ENCODE results near the gene SAMM50.

SAMM50 gene

DNA sequence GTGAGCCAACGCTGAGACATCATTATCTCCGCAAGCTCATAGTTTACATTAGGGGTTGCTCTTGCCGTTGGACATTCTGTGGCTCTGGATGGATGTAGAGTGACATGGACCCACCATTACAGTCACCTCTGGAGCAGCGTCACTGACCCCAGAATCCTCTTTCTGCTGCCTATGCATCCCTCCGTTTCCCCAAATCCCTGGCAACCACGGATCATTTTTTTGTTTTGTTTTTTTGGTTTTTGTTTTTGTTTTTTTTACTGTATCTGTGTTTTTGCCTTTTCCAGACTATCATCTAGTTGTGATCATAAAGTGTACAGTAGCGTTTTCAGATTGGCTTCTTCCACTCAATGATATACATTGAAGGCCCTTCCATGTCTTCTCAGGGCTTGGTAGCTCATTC, 72.8 kb downstream of the SAMM50 start:
- Histone ChIP-seq H2BK15ac (ENCODE audit: low read length) (no peak overlapping the region), H3K4ac (ENCODE audit: low read length) (no peak overlapping the region), H3K36me3 (replicated peaks in 1 of 2; ENCODE audit: control insufficient read depth in 2 of 2, insufficient read depth in 2 of 2, low read length in 2 of 2) (no peaks in the 10 kb centered on the region), H3K4me3 (ENCODE audit: low read length in 2 of 2) (no peak overlapping the region), H3K27ac (replicated peaks; ENCODE audit: low read length) (no peak overlapping the region), H3K79me1 (ENCODE audit: low read depth, low read length) (peaks cover 2% of the 10 kb centered on the region), H4K8ac (ENCODE audit: low read depth, low read length) (no peak overlapping the region), H3K9me3 (replicated peaks in 1 of 2; ENCODE audit: control insufficient read depth in 2 of 2, insufficient read depth in 1 of 2, low read depth in 1 of 2, low read length in 2 of 2) (peaks cover 0 to 4% of the 10 kb centered on the region in 2 donors), H2AK5ac (ENCODE audit: low read depth, low read length) (no peak overlapping the region), H3K18ac (ENCODE audit: low read length) (no peak overlapping the region), H2BK12ac (ENCODE audit: low read length) (no peak overlapping the region), H3K27me3 (ENCODE audit: control insufficient read depth in 3 of 3, insufficient read depth in 3 of 3, low read depth in 1 of 3, low read length in 3 of 3) (peaks cover 0 to 16% (median 0%) of the 10 kb centered on the region in 3 experiments), H2BK120ac (ENCODE audit: low read depth, low read length) (no peak overlapping the region), H2BK5ac (ENCODE audit: low read length) (no peak overlapping the region), H2AFZ (ENCODE audit: low read length) (no peak overlapping the region), H3K4me2 (ENCODE audit: insufficient read depth, low read length, poor library complexity, severe bottlenecking) (no peak overlapping the region), H3K23ac (ENCODE audit: low read depth, low read length, poor library complexity) (no peak overlapping the region), H3K9ac (ENCODE audit: low read depth, low read length, poor library complexity) (no peak overlapping the region), H4K91ac (ENCODE audit: low read depth, low read length, poor library complexity) (no peak overlapping the region), H3K14ac (ENCODE audit: low read length) (no peak overlapping the region), H3K4me1 (ENCODE audit: control insufficient read depth in 2 of 2, insufficient read depth in 1 of 2, low read depth in 1 of 2, low read length in 2 of 2) (peaks cover 0 to 5% of the 10 kb centered on the region in 2 donors)
- no peak for DNase-seq (ENCODE audit: low spot score)
- WGBS, 2 donors (ENCODE audit: extremely low coverage in 2 of 2, insufficient read length in 2 of 2, insufficient replicate concordance in 1 of 2): no CpG with 5 or more reads among the region's 7 CpGs

DNA sequence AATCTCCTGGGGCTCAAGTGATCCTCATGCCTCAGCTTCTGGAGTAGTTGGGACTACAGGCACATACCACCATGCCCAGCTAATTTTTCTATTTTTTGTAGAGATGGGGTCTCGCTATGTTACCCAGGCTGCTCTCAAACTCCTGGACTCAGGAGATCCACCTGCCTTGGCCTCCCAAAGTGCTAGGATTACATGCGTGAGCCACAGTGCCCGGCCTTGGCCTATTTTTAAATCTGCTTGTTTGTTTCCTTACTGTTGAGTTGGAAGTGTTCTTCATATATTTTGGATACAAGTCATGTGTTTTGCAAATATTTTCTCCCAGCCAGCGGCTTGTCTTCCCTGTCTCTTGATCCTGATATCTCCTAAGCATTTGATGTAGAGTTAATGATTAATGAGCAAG, 73.8 kb downstream of the SAMM50 start:
- no peak overlapping the region for H2AFZ ChIP-seq (ENCODE audit: low read length)
- peaks cover 0 to 3% of the 10 kb centered on the region in 2 donors for H3K4me1 ChIP-seq (ENCODE audit: control insufficient read depth in 2 of 2, insufficient read depth in 1 of 2, low read depth in 1 of 2, low read length in 2 of 2)
- H3K23ac ChIP-seq (ENCODE audit: low read depth, low read length, poor library complexity): no peak overlapping the region
- no peak overlapping the region for H3K4me3 ChIP-seq (ENCODE audit: low read length in 2 of 2)
- H3K14ac ChIP-seq (ENCODE audit: low read length): no peak overlapping the region
- no peak overlapping the region for H2BK120ac ChIP-seq (ENCODE audit: low read depth, low read length)
- peaks cover 0 to 13% (median 0%) of the 10 kb centered on the region in 3 experiments for H3K27me3 ChIP-seq (ENCODE audit: control insufficient read depth in 3 of 3, insufficient read depth in 3 of 3, low read depth in 1 of 3, low read length in 3 of 3)
- no peak overlapping the region for H3K18ac ChIP-seq (ENCODE audit: low read length)
- H3K9me3 ChIP-seq (replicated peaks in 1 of 2; ENCODE audit: control insufficient read depth in 2 of 2, insufficient read depth in 1 of 2, low read depth in 1 of 2, low read length in 2 of 2): peaks cover 0 to 4% of the 10 kb centered on the region in 2 donors
- no peak overlapping the region for H2BK5ac ChIP-seq (ENCODE audit: low read length)
- H3K27ac ChIP-seq (replicated peaks; ENCODE audit: low read length): no peak overlapping the region
- H3K9ac ChIP-seq (ENCODE audit: low read depth, low read length, poor library complexity): no peak overlapping the region
- H3K36me3 ChIP-seq (replicated peaks in 1 of 2; ENCODE audit: control insufficient read depth in 2 of 2, insufficient read depth in 2 of 2, low read length in 2 of 2): no peaks in the 10 kb centered on the region
- DNase-seq (ENCODE audit: low spot score): no peak
- no peak overlapping the region for H2AK5ac ChIP-seq (ENCODE audit: low read depth, low read length)
- H2BK12ac ChIP-seq (ENCODE audit: low read length): no peak overlapping the region
- H3K4ac ChIP-seq (ENCODE audit: low read length): no peak overlapping the region
- no CpG with 5 or more reads among the region's 4 CpGs for WGBS, 2 donors (ENCODE audit: extremely low coverage in 2 of 2, insufficient read length in 2 of 2, insufficient replicate concordance in 1 of 2)
- no peak overlapping the region for H4K8ac ChIP-seq (ENCODE audit: low read depth, low read length)
- H4K91ac ChIP-seq (ENCODE audit: low read depth, low read length, poor library complexity): no peak overlapping the region
- H3K79me1 ChIP-seq (ENCODE audit: low read depth, low read length): no peaks in the 10 kb centered on the region
- H2BK15ac ChIP-seq (ENCODE audit: low read length): no peak overlapping the region
- no peak overlapping the region for H3K4me2 ChIP-seq (ENCODE audit: insufficient read depth, low read length, poor library complexity, severe bottlenecking)

DNA sequence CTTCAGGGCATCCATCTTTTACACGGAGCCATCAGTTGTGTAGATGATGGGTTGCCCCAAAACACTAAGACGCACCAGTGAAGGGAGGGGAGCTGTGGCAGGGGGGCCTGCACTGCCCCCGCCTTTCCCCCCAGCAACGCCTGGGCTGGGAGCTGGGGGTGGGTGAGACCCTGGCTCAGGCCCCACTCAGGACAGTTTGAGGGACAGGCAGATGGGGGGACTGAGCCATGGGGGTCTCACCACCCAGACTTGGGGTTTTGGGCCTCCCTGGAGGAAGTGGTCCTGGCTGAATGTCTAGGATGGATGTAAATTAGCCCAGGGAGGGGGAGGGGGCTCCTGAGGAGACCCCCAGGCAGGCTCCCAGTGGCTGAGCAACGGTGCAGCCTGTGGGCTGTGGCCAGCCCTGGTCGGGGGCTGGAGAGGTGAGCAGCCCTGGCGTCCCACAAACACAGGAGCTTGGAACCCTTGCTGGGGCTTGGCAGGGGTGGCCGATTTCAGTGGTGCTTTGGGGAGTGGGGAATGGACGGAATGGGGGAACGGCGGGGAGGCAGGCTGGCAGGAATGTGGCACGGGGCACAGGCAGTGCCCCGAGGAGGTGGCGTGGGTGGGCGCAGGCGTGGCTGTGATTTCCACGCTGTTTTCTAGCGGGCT, 74.9 kb downstream of the SAMM50 start:
- no peak overlapping the region for H3K23ac ChIP-seq (ENCODE audit: low read depth, low read length, poor library complexity)
- no peak overlapping the region for H2BK5ac ChIP-seq (ENCODE audit: low read length)
- no peak overlapping the region for H3K14ac ChIP-seq (ENCODE audit: low read length)
- H3K4me2 ChIP-seq (ENCODE audit: insufficient read depth, low read length, poor library complexity, severe bottlenecking): no peak overlapping the region
- H3K27ac ChIP-seq (replicated peaks; ENCODE audit: low read length): no peak overlapping the region
- WGBS, 2 donors (ENCODE audit: extremely low coverage in 2 of 2, insufficient read length in 2 of 2, insufficient replicate concordance in 1 of 2): no CpG with 5 or more reads among the region's 18 CpGs
- H2AK5ac ChIP-seq (ENCODE audit: low read depth, low read length): peak overlapping the region; percentile 51
- H3K4ac ChIP-seq (ENCODE audit: low read length): no peak overlapping the region
- peaks cover 0 to 4% of the 10 kb centered on the region in 2 donors for H3K9me3 ChIP-seq (replicated peaks in 1 of 2; ENCODE audit: control insufficient read depth in 2 of 2, insufficient read depth in 1 of 2, low read depth in 1 of 2, low read length in 2 of 2)
- no peak overlapping the region for H2BK120ac ChIP-seq (ENCODE audit: low read depth, low read length)
- peaks cover 0 to 3% of the 10 kb centered on the region in 2 donors for H3K4me1 ChIP-seq (ENCODE audit: control insufficient read depth in 2 of 2, insufficient read depth in 1 of 2, low read depth in 1 of 2, low read length in 2 of 2)
- no peak overlapping the region for H3K9ac ChIP-seq (ENCODE audit: low read depth, low read length, poor library complexity)
- no peak overlapping the region for H3K4me3 ChIP-seq (ENCODE audit: low read length in 2 of 2)
- H2BK15ac ChIP-seq (ENCODE audit: low read length): peak overlapping the region; percentile 39
- H3K27me3 ChIP-seq (ENCODE audit: control insufficient read depth in 3 of 3, insufficient read depth in 3 of 3, low read depth in 1 of 3, low read length in 3 of 3): peaks cover 0 to 4% (median 0%) of the 10 kb centered on the region in 3 experiments
- H4K8ac ChIP-seq (ENCODE audit: low read depth, low read length): no peak overlapping the region
- DNase-seq (ENCODE audit: low spot score): no peak
- no peak overlapping the region for H2BK12ac ChIP-seq (ENCODE audit: low read length)
- no peaks in the 10 kb centered on the region for H3K79me1 ChIP-seq (ENCODE audit: low read depth, low read length)
- H4K91ac ChIP-seq (ENCODE audit: low read depth, low read length, poor library complexity): no peak overlapping the region
- H3K36me3 ChIP-seq (replicated peaks in 1 of 2; ENCODE audit: control insufficient read depth in 2 of 2, insufficient read depth in 2 of 2, low read length in 2 of 2): no peaks in the 10 kb centered on the region
- H2AFZ ChIP-seq (ENCODE audit: low read length): peak overlapping the region; percentile 31
- H3K18ac ChIP-seq (ENCODE audit: low read length): peak overlapping the region; percentile 39

DNA sequence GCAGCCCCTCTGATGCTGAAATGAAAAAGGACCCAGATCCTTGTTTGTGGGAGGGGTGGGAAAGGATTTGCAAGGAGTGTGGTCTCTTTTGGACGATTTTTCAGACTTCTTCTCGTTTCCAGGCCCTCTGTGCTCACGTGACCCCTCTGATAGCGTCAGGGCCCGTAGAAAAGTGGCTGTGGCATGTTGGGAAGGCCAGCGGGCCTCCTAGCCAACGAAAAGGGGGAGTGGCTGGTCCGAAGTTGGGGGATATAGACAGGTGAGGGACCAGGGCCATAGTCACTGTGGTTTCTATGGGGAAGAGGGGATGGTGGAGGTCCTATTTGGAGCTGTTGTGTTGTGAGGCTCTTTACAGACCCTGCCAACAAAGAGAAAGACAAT, 75.5 kb downstream of the SAMM50 start:
- no peak overlapping the region for H3K4me2 ChIP-seq (ENCODE audit: insufficient read depth, low read length, poor library complexity, severe bottlenecking)
- H2AK5ac ChIP-seq (ENCODE audit: low read depth, low read length): peak overlapping the region; percentile 38
- no peaks in the 10 kb centered on the region for H3K79me1 ChIP-seq (ENCODE audit: low read depth, low read length)
- no peak overlapping the region for H4K91ac ChIP-seq (ENCODE audit: low read depth, low read length, poor library complexity)
- H3K18ac ChIP-seq (ENCODE audit: low read length): peak overlapping the region; percentile 41
- peak overlapping the region; percentile 31 for H2AFZ ChIP-seq (ENCODE audit: low read length)
- no peaks in the 10 kb centered on the region for H3K27me3 ChIP-seq (ENCODE audit: control insufficient read depth in 3 of 3, insufficient read depth in 3 of 3, low read depth in 1 of 3, low read length in 3 of 3)
- H3K4ac ChIP-seq (ENCODE audit: low read length): no peak overlapping the region
- no peaks in the 10 kb centered on the region for H3K36me3 ChIP-seq (replicated peaks in 1 of 2; ENCODE audit: control insufficient read depth in 2 of 2, insufficient read depth in 2 of 2, low read length in 2 of 2)
- no peak for DNase-seq (ENCODE audit: low spot score)
- H2BK12ac ChIP-seq (ENCODE audit: low read length): no peak overlapping the region
- WGBS, 2 donors (ENCODE audit: extremely low coverage in 2 of 2, insufficient read length in 2 of 2, insufficient replicate concordance in 1 of 2): no CpG with 5 or more reads among the region's 8 CpGs
- no peak overlapping the region for H4K8ac ChIP-seq (ENCODE audit: low read depth, low read length)
- peaks cover 0 to 4% of the 10 kb centered on the region in 2 donors for H3K9me3 ChIP-seq (replicated peaks in 1 of 2; ENCODE audit: control insufficient read depth in 2 of 2, insufficient read depth in 1 of 2, low read depth in 1 of 2, low read length in 2 of 2)
- no peak overlapping the region for H3K27ac ChIP-seq (replicated peaks; ENCODE audit: low read length)
- no peak overlapping the region for H3K4me3 ChIP-seq (ENCODE audit: low read length in 2 of 2)
- H3K4me1 ChIP-seq (ENCODE audit: control insufficient read depth in 2 of 2, insufficient read depth in 1 of 2, low read depth in 1 of 2, low read length in 2 of 2): peaks cover 0 to 3% of the 10 kb centered on the region in 2 donors
- H2BK15ac ChIP-seq (ENCODE audit: low read length): peak overlapping the region; percentile 39
- no peak overlapping the region for H2BK5ac ChIP-seq (ENCODE audit: low read length)
- no peak overlapping the region for H3K23ac ChIP-seq (ENCODE audit: low read depth, low read length, poor library complexity)
- H2BK120ac ChIP-seq (ENCODE audit: low read depth, low read length): no peak overlapping the region
- H3K14ac ChIP-seq (ENCODE audit: low read length): no peak overlapping the region
- H3K9ac ChIP-seq (ENCODE audit: low read depth, low read length, poor library complexity): no peak overlapping the region
